Ishikawa (cell line): ENCODE measurements around the gene MTMR11.

ENCODE experiments used
- CEBPB ChIP-seq: IDR thresholded peaks from 2 replicates; pipeline ENCODE4 v1.6.1; 2012
- CREB1 ChIP-seq: IDR thresholded peaks from 2 replicates; pipeline ENCODE4 v1.6.1; 2012; ENCODE audit warnings: low read depth
- EGR1 ChIP-seq: IDR thresholded peaks from 2 replicates; pipeline ENCODE4 v1.6.1; 2012
- EP300 ChIP-seq: IDR thresholded peaks from 2 replicates; pipeline ENCODE4 v1.6.1; 2012; ENCODE audit warnings: borderline replicate concordance
- FOXM1 ChIP-seq: IDR thresholded peaks from 2 replicates; pipeline ENCODE4 v1.6.1; 2012; ENCODE audit warnings: low read depth, borderline replicate concordance
- NFIC ChIP-seq: IDR thresholded peaks from 2 replicates; pipeline ENCODE4 v1.6.1; 2012
- RAD21 ChIP-seq: IDR thresholded peaks from 2 replicates; pipeline ENCODE4 v1.6.1; 2012; ENCODE audit warnings: low read depth
- TAF1 ChIP-seq: IDR thresholded peaks from 2 replicates; pipeline ENCODE4 v1.6.1; 2012; ENCODE audit warnings: low read depth, mild to moderate bottlenecking
- TCF12 ChIP-seq: IDR thresholded peaks from 2 replicates; pipeline ENCODE4 v1.6.1; 2012; ENCODE audit warnings: low read depth
- TEAD4 ChIP-seq: IDR thresholded peaks from 2 replicates; pipeline ENCODE4 v1.6.1; 2012
- YY1 ChIP-seq: IDR thresholded peaks from 2 replicates; pipeline ENCODE4 v1.6.1; 2012; ENCODE audit warnings: low read depth
- ZBTB7A ChIP-seq: IDR thresholded peaks from 2 replicates; pipeline ENCODE4 v1.6.1; 2012; ENCODE audit warnings: low read depth
- TF ChIP-seq, protein P1 (sequence below): IDR thresholded peaks from 2 replicates; pipeline ENCODE4 v1.6.1; 2012; ENCODE audit warnings: low read depth, mild to moderate bottlenecking
- TF ChIP-seq, protein P2 (sequence below): IDR thresholded peaks from 2 replicates; pipeline ENCODE4 v1.6.1; 2012
- TF ChIP-seq, protein P3 (sequence below): IDR thresholded peaks from 2 replicates; pipeline ENCODE4 v1.6.1; 2012

Gene MTMR11

DNA sequence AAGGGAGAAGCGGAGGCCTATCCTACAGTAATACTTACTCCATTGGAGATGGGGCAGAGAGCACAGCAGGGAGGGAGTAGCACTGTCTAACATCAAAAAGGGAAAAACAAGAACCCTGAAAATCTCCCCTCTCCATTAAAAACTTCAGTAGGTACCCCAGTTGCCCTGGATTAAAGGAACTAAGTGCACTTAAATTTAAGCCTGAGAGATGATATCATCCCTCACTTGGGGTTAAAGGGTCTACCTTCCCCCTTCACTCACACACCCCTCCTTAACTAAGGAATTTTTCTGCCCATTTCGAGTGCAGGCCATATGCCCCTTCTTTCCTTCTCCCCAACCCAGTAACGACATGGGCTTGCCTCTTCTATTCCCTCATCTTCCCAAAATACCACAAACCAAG, 3.7 kb upstream of the MTMR11 start:
- no peak for TF ChIP-seq ZBTB7A
- TF ChIP-seq EP300: no peak
- TF ChIP-seq, protein P1, sequence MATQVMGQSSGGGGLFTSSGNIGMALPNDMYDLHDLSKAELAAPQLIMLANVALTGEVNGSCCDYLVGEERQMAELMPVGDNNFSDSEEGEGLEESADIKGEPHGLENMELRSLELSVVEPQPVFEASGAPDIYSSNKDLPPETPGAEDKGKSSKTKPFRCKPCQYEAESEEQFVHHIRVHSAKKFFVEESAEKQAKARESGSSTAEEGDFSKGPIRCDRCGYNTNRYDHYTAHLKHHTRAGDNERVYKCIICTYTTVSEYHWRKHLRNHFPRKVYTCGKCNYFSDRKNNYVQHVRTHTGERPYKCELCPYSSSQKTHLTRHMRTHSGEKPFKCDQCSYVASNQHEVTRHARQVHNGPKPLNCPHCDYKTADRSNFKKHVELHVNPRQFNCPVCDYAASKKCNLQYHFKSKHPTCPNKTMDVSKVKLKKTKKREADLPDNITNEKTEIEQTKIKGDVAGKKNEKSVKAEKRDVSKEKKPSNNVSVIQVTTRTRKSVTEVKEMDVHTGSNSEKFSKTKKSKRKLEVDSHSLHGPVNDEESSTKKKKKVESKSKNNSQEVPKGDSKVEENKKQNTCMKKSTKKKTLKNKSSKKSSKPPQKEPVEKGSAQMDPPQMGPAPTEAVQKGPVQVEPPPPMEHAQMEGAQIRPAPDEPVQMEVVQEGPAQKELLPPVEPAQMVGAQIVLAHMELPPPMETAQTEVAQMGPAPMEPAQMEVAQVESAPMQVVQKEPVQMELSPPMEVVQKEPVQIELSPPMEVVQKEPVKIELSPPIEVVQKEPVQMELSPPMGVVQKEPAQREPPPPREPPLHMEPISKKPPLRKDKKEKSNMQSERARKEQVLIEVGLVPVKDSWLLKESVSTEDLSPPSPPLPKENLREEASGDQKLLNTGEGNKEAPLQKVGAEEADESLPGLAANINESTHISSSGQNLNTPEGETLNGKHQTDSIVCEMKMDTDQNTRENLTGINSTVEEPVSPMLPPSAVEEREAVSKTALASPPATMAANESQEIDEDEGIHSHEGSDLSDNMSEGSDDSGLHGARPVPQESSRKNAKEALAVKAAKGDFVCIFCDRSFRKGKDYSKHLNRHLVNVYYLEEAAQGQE: no peak
- no peak for TF ChIP-seq TAF1
- no peak for TF ChIP-seq CEBPB
- TF ChIP-seq FOXM1: no peak

DNA sequence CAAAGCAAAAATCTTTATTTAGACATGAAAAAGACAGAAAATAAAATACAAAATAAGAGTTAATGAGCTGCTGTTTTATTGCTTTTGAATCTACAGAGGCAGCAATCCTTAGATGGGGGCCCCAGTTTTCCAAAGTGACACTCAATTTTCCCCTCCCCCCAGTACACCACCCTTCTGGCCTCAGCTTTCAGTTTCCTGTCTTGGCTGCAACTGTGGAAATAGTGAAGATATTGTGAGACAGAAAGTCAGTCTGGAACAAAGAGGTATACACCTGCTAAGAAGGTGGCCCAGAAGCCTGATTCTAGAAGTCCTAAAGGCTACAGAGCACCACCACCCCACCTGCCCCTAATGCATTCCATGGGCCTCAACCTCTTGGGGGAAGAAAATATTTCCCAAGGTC, 1.1 kb upstream of the MTMR11 start:
- no peak for TF ChIP-seq ZBTB7A
- TF ChIP-seq RAD21: no peak
- TF ChIP-seq FOXM1: no peak
- no peak for TF ChIP-seq NFIC
- TF ChIP-seq, protein P2, sequence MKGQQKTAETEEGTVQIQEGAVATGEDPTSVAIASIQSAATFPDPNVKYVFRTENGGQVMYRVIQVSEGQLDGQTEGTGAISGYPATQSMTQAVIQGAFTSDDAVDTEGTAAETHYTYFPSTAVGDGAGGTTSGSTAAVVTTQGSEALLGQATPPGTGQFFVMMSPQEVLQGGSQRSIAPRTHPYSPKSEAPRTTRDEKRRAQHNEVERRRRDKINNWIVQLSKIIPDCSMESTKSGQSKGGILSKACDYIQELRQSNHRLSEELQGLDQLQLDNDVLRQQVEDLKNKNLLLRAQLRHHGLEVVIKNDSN: no peak
- TF ChIP-seq TCF12: no peak
- no peak for TF ChIP-seq TEAD4
- TF ChIP-seq, protein P3, sequence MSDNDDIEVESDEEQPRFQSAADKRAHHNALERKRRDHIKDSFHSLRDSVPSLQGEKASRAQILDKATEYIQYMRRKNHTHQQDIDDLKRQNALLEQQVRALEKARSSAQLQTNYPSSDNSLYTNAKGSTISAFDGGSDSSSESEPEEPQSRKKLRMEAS: no peak
- no peak for TF ChIP-seq CEBPB
- TF ChIP-seq YY1: no peak
- TF ChIP-seq EP300: no peak
- TF ChIP-seq, protein P1: no peak
- TF ChIP-seq EGR1: no peak
- no peak for TF ChIP-seq TAF1
- no peak for TF ChIP-seq CREB1

DNA sequence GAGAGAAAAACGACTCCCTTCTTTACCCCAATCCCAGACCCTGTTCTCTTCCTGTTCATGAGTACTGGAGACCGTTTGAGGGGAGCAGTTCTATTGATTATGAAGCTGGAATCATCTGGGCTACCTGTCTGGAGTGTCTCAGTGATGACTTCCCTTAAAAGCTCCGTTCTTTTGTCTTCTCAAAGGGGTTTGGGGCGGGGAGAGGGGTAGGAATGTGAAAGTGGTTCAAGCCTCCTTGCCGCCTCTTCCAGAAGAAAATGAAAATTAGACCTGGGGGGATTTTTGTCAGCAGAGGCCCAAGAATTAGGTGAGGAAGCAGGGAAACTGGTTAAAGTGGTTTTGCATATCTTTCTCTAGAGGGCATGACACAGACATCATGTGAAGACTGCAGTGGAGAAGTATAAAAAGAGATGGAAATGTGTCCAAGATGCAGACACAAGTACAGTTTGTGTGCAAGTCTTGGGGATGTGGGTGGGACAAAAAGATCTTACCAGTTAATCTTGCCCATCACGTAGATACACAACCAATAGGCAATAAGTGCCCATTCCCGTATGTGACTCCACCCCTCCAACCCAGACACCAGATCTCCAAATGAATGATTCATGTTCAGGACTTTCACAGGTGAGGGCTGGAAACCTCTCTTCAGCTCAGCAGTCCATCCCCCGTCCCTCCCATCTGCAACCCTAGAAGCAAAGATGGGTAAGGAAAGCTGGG, 470 bp upstream of the MTMR11 start:
- TF ChIP-seq NFIC: no peak
- no peak for TF ChIP-seq EP300
- no peak for TF ChIP-seq CEBPB
- TF ChIP-seq, protein P3: no peak

DNA sequence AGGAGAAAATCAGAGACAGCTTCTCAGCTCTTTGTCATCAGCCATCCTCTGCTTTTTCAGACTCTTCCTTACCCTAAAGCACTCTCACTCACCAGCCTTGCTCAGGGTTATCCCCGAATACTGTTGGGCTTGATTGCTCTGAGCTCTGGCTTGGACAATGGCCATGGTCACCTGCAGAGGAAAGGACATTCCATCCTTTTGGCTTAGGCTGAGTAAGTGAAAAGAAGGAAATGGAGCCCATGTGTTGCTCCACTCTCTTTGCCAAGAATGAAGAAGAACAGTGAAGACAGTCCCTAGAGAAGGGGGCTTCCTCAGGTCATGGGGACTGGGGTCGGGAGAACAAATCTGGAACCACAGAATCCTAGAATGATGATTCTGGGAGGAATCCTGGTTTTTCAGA, 2.3 kb downstream of the MTMR11 start:
- TF ChIP-seq CREB1: no peak
- TF ChIP-seq YY1: no peak
- no peak for TF ChIP-seq TEAD4
- TF ChIP-seq CEBPB: no peak

DNA sequence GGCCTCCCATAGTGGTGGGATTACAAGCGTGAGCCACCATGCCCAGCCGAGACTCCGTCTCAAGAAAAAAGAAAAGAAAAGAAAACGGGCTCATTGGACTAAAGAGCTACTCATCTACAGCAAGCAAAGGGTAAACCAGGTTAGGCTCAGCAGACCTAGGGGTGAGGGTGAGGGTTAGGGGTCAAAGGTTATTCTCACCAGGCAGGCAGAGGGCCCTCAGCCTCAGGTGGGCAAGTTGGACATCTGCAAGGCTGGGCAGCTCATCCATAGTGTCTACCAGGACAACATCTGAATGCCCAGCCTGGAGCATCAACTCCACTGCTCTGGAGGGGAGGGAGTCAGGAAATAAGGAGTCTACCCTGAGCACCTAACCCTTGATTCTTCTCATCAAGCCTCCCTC, 3.5 kb downstream of the MTMR11 start:
- no peak for TF ChIP-seq YY1
- TF ChIP-seq FOXM1: no peak

DNA sequence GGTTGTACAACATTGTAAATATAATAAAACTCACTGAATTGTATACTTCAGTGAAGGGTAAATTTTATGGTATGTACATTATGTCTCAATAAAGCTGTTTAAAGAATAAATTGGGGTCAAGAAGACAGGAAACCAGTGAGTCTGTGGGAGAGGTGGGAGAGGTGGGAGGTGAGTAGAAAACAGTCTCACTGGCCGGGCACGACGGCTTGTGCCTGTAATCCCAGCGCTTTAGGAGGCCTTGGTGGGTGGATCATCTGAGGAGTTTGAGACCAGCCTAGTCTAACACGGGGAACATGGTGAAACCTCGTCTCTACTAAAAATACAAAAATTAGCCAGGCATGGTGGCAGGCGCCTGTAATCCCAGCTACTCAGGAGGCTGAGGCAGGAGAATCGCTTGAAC, 4.2 kb downstream of the MTMR11 start:
- no peak for TF ChIP-seq NFIC
- no peak for TF ChIP-seq CEBPB
- no peak for TF ChIP-seq RAD21
- TF ChIP-seq FOXM1: no peak
- TF ChIP-seq, protein P1: no peak
- no peak for TF ChIP-seq CREB1
